GM23338 (cell line): Measurements from ENCODE around the gene ATP10A. TPM values are rescaled to one million over a fixed set of nuclear protein-coding genes. Genes with fewer than 3 reads are reported as not detected.

Experiments
- ATAC-seq: fragments of 200-7000 bp; cut with Tn5 transposase; 3 replicates; pipeline ENCODE4 v1.9.1; 2020
- DNase-seq: peaks from one replicate; pipeline ENCODE4 v3.0.0-alpha.2; 2015; ENCODE audit warnings: low spot score
- H2AFZ ChIP-seq: fragments of 200-600 bp; sonication (generic); 2 replicates; pipeline ENCODE4 v1.8.0; 2016; ENCODE audit warnings: antibody characterized with exemption, mild to moderate bottlenecking, moderate library complexity
- H3F3A ChIP-seq: fragments of 200-600 bp; sonication (generic); replicated peaks from 2 replicates; pipeline ENCODE4 v1.8.0; 2017; ENCODE audit warnings: antibody characterized with exemption, mixed run types, low read depth
- H3K27ac ChIP-seq: fragments of 200-600 bp; sonication (generic); 2 replicates; pipeline ENCODE4 v1.6.1; 2016; ENCODE audit warnings: low read depth
- H3K27me3 ChIP-seq: fragments of 200-600 bp; sonication (generic); 2 replicates; pipeline ENCODE4 v1.8.0; 2016; ENCODE audit warnings: mild to moderate bottlenecking, mixed run types, moderate library complexity; ENCODE audit not compliant: insufficient read depth
- H3K36me3 ChIP-seq: fragments of 200-600 bp; sonication (generic); 2 replicates; pipeline ENCODE4 v1.8.0; 2016; ENCODE audit warnings: mild to moderate bottlenecking; ENCODE audit not compliant: insufficient read depth
- H3K4me1 ChIP-seq: fragments of 200-600 bp; sonication (generic); 2 replicates; pipeline ENCODE4 v1.8.0; 2016; ENCODE audit warnings: mild to moderate bottlenecking, moderate library complexity; ENCODE audit not compliant: insufficient read depth
- H3K4me2 ChIP-seq: fragments of 200-600 bp; sonication (generic); 2 replicates; pipeline ENCODE4 v1.7.1; 2017; ENCODE audit warnings: mixed run types
- H3K4me3 ChIP-seq: fragments of 200-600 bp; sonication (generic); 2 replicates; pipeline ENCODE4 v1.6.1; 2016; ENCODE audit warnings: mixed run types
- H3K79me2 ChIP-seq: fragments of 200-600 bp; sonication (generic); replicated peaks from 2 replicates; pipeline ENCODE4 v1.8.0; 2017; ENCODE audit warnings: mild to moderate bottlenecking; ENCODE audit not compliant: insufficient read depth
- H3K9me2 ChIP-seq: fragments of 200-600 bp; sonication (generic); 2 replicates; pipeline ENCODE4 v1.8.0; 2017; ENCODE audit not compliant: insufficient read depth
- H4K20me1 ChIP-seq: fragments of 200-600 bp; sonication (generic); replicated peaks from 2 replicates; pipeline ENCODE4 v1.8.0; 2017; ENCODE audit warnings: mild to moderate bottlenecking; ENCODE audit not compliant: insufficient read depth
- H3K27ac Mint-ChIP-seq: 2 replicates; pipeline ENCODE4 v1.8.0; 2020; ENCODE audit warnings: inconsistent platforms, mild to moderate bottlenecking, moderate library complexity, mixed read lengths
- H3K27me3 Mint-ChIP-seq: 3 replicates; pipeline ENCODE4 v1.8.0; 2022; ENCODE audit warnings: low read depth, mild to moderate bottlenecking, moderate library complexity, mixed read lengths, inconsistent platforms; ENCODE audit not compliant: insufficient read depth, poor library complexity
- H3K36me3 Mint-ChIP-seq: 3 replicates; pipeline ENCODE4 v1.8.0; 2021; ENCODE audit warnings: low read depth, mild to moderate bottlenecking, inconsistent platforms, moderate library complexity, mixed read lengths
- H3K4me1 Mint-ChIP-seq: 3 replicates; pipeline ENCODE4 v1.8.0; 2020; ENCODE audit warnings: mild to moderate bottlenecking, inconsistent platforms, mixed read lengths
- H3K4me3 Mint-ChIP-seq: 3 replicates; pipeline ENCODE4 v1.8.0; 2021; ENCODE audit warnings: moderate library complexity, mild to moderate bottlenecking, inconsistent platforms, mixed read lengths
- H3K9me3 Mint-ChIP-seq: 3 replicates; pipeline ENCODE4 v1.8.0; 2020; ENCODE audit warnings: moderate library complexity, mild to moderate bottlenecking, inconsistent platforms, mixed read lengths
- CREB1 ChIP-seq: fragments of 250-450 bp; sonication (Bioruptor Pico); IDR thresholded peaks from 2 replicates; pipeline ENCODE4 v1.5.0; 2020; ENCODE audit warnings: low read depth, mild to moderate bottlenecking, moderate library complexity
- EZH2 ChIP-seq: fragments of 200-600 bp; sonication (generic); IDR thresholded peaks from one replicate; pipeline ENCODE4 v1.8.0; 2017; ENCODE audit warnings: antibody characterized with exemption, mild to moderate bottlenecking, low read depth; ENCODE audit not compliant: unreplicated experiment
- EZH2phosphoT487 ChIP-seq: fragments of 200-600 bp; sonication (generic); IDR thresholded peaks from one replicate; pipeline ENCODE4 v1.8.1; 2018; ENCODE audit warnings: antibody characterized with exemption; ENCODE audit not compliant: unreplicated experiment
- JUNB ChIP-seq: IDR thresholded peaks from one replicate; pipeline ENCODE4 v1.6.1; 2016; ENCODE audit warnings: antibody characterized with exemption; ENCODE audit not compliant: unreplicated experiment
- NANOG ChIP-seq: IDR thresholded peaks from 2 replicates; pipeline ENCODE4 v1.6.1; 2016; ENCODE audit warnings: antibody characterized with exemption, borderline replicate concordance
- POLR2AphosphoS5 ChIP-seq: IDR thresholded peaks from 2 replicates; pipeline ENCODE4 v1.6.1; 2016; ENCODE audit warnings: antibody characterized with exemption, low read depth
- STAT1 ChIP-seq: IDR thresholded peaks from one replicate; pipeline ENCODE4 v1.6.1; 2016; ENCODE audit warnings: antibody characterized with exemption; ENCODE audit not compliant: unreplicated experiment
- ZNF114 ChIP-seq: fragments of 250-450 bp; sonication (Bioruptor Pico); IDR thresholded peaks from 2 replicates; pipeline ENCODE4 v1.5.0; 2020; ENCODE audit warnings: mild to moderate bottlenecking, moderate library complexity
- ZNF331 ChIP-seq: fragments of 250-450 bp; sonication (Bioruptor Pico); IDR thresholded peaks from 2 replicates; pipeline ENCODE4 v1.5.0; 2020; ENCODE audit warnings: low read depth, mild to moderate bottlenecking, moderate library complexity
- polyA plus RNA-seq: library from polyadenylated mRNA; unstranded; fragments of >200 nt; fragmentation: Nextera tagmentation; extraction: Ambion mirVana; gene quantifications from 2 replicates; pipeline ENCODE4 v1.2.1, GENCODE V29; 2016
- total RNA-seq: library from RNA; depleted of rRNA; stranded (reverse); fragments of >200 nt; shearing (Covaris generic); gene quantifications from 2 replicates; pipeline ENCODE4 v1.2.3, GENCODE V29; 2014
- TF ChIP-seq, protein P1 (sequence below): IDR thresholded peaks from 2 replicates; pipeline ENCODE4 v1.6.1; 2016; ENCODE audit warnings: antibody characterized with exemption
- TF ChIP-seq, protein P2 (sequence below): IDR thresholded peaks from one replicate; pipeline ENCODE4 v1.6.1; 2018; ENCODE audit warnings: antibody characterized with exemption; ENCODE audit not compliant: unreplicated experiment
- TF ChIP-seq, protein P3 (sequence below), 2 experiments: fragments of 200-600 bp in 1 of 2; sonication (generic) in 1 of 2; conservative IDR thresholded peaks; 2 replicates each; pipeline versions ENCODE4 v1.5.1 to v1.6.1; 2016 to 2017; ENCODE audit warnings: antibody characterized with exemption in 2 of 2, low read depth in 2 of 2, mild to moderate bottlenecking in 2 of 2, moderate library complexity in 1 of 2

ATP10A gene
- total and polyA plus RNA-seq, 2 experiments from 2014 or later = 0.36 to 5.6 TPM

DNA sequence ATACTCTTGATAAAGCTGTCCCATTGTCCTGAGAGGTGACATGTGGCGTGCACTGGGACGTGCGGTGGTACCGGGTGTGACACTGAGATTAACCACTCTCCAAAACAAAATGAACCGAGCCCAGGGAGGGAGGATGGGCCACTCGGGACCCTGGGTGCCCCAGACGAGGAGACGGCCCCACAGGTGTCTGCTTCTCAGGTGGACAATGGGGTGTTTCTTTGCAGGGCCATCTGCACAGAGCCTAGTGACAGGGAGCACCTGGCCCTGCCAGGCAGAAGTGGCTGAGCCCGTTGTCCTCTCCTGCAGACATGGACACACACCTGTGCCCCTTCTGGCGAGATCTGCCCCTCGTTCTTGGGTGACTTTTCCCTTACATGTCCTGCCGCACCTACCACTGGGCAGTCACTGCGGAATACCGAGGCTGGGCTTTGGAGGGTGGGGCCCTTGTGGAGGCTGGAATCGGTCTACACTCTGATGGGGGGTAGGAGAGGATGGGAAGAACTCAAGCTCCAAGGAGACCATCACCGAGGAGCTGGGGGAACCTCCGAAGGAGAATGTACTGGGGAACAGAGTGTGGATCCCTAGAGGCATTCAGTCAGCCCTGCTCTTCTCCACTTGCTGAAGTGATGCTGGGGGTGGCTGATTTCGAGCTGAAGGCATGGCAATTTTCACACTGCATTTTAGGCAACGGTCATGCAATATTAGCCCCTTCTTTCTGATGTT, 153.5 kb downstream of the ATP10A start:
- Mint-ChIP-seq H3K27ac (no peak overlapping the region), H3K4me1 (0 out of 3 replicates have a peak, but pooled peaks cover 4% of the 10 kb centered on the region), H3K27me3 (peaks cover 8% of the 10 kb centered on the region), H3K9me3 (no peaks in the 10 kb centered on the region), H3K4me3 (no peak overlapping the region), H3K36me3 (no peaks in the 10 kb centered on the region)
- Histone ChIP-seq H3K4me1 (no peaks in the 10 kb centered on the region), H4K20me1 (no peaks in the 10 kb centered on the region), H3K4me3 (no peak overlapping the region), H2AFZ (no peak overlapping the region), H3F3A (no peaks in the 10 kb centered on the region), H3K9me2 (no peaks in the 10 kb centered on the region), H3K4me2 (no peak overlapping the region), H3K27ac (no peak overlapping the region), H3K36me3 (no peaks in the 10 kb centered on the region), H3K79me2 (no peaks in the 10 kb centered on the region), H3K27me3 (no peaks in the 10 kb centered on the region)
- ATAC-seq (peak; percentile 19), DNase-seq (no peak)
- TF ChIP-seq, protein P1, sequence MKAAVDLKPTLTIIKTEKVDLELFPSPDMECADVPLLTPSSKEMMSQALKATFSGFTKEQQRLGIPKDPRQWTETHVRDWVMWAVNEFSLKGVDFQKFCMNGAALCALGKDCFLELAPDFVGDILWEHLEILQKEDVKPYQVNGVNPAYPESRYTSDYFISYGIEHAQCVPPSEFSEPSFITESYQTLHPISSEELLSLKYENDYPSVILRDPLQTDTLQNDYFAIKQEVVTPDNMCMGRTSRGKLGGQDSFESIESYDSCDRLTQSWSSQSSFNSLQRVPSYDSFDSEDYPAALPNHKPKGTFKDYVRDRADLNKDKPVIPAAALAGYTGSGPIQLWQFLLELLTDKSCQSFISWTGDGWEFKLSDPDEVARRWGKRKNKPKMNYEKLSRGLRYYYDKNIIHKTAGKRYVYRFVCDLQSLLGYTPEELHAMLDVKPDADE = no peak

DNA sequence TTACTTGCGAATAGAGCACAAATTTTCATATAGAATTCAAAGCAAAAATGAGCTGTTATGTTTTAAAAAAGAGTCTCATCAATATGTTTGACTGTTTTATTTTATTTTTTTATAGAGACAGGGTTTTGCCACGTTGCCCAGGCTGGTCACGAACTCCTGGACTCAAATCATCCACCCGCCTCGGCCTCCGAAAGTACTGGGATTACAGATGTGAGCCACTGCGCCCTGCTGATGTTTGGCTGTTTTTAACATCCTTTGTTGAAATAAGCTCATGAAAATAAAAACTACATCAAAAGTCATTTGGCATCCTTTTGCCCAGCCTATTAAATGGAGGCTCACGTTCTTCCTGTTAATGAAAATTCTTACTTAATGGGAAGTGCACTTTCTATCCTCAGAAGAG, 154.7 kb downstream of the ATP10A start:
- H3K4me1 Mint-ChIP-seq = 0 out of 3 replicates have a peak, but pooled peaks cover 2% of the 10 kb centered on the region
- H3K4me3 Mint-ChIP-seq = no peak overlapping the region
- no peak for ATAC-seq
- Histone ChIP-seq H3K36me3 (no peaks in the 10 kb centered on the region), H3K4me1 (no peaks in the 10 kb centered on the region), H3K27me3 (no peaks in the 10 kb centered on the region), H2AFZ (no peak overlapping the region), H3K79me2 (no peaks in the 10 kb centered on the region), H3K4me2 (no peak overlapping the region), H3K9me2 (no peaks in the 10 kb centered on the region), H4K20me1 (no peaks in the 10 kb centered on the region), H3K27ac (no peak overlapping the region), H3K4me3 (no peak overlapping the region), H3F3A (no peaks in the 10 kb centered on the region)
- no peak overlapping the region for H3K27ac Mint-ChIP-seq
- DNase-seq = no peak
- H3K27me3 Mint-ChIP-seq = peaks cover 8% of the 10 kb centered on the region
- no peaks in the 10 kb centered on the region for H3K36me3 Mint-ChIP-seq
- no peaks in the 10 kb centered on the region for H3K9me3 Mint-ChIP-seq
- TF ChIP-seq POLR2AphosphoS5 = no peak
- no peak for TF ChIP-seq ZNF331 (CRISPR knock-in tag)
- no peak for TF ChIP-seq EZH2
- TF ChIP-seq, protein P1 = no peak
- TF ChIP-seq STAT1 = no peak
- TF ChIP-seq, protein P2, sequence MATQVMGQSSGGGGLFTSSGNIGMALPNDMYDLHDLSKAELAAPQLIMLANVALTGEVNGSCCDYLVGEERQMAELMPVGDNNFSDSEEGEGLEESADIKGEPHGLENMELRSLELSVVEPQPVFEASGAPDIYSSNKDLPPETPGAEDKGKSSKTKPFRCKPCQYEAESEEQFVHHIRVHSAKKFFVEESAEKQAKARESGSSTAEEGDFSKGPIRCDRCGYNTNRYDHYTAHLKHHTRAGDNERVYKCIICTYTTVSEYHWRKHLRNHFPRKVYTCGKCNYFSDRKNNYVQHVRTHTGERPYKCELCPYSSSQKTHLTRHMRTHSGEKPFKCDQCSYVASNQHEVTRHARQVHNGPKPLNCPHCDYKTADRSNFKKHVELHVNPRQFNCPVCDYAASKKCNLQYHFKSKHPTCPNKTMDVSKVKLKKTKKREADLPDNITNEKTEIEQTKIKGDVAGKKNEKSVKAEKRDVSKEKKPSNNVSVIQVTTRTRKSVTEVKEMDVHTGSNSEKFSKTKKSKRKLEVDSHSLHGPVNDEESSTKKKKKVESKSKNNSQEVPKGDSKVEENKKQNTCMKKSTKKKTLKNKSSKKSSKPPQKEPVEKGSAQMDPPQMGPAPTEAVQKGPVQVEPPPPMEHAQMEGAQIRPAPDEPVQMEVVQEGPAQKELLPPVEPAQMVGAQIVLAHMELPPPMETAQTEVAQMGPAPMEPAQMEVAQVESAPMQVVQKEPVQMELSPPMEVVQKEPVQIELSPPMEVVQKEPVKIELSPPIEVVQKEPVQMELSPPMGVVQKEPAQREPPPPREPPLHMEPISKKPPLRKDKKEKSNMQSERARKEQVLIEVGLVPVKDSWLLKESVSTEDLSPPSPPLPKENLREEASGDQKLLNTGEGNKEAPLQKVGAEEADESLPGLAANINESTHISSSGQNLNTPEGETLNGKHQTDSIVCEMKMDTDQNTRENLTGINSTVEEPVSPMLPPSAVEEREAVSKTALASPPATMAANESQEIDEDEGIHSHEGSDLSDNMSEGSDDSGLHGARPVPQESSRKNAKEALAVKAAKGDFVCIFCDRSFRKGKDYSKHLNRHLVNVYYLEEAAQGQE = no peak
- TF ChIP-seq, protein P3, sequence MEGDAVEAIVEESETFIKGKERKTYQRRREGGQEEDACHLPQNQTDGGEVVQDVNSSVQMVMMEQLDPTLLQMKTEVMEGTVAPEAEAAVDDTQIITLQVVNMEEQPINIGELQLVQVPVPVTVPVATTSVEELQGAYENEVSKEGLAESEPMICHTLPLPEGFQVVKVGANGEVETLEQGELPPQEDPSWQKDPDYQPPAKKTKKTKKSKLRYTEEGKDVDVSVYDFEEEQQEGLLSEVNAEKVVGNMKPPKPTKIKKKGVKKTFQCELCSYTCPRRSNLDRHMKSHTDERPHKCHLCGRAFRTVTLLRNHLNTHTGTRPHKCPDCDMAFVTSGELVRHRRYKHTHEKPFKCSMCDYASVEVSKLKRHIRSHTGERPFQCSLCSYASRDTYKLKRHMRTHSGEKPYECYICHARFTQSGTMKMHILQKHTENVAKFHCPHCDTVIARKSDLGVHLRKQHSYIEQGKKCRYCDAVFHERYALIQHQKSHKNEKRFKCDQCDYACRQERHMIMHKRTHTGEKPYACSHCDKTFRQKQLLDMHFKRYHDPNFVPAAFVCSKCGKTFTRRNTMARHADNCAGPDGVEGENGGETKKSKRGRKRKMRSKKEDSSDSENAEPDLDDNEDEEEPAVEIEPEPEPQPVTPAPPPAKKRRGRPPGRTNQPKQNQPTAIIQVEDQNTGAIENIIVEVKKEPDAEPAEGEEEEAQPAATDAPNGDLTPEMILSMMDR (conservative IDR thresholded peaks at IDR 0.05; ENCODE audit: low read depth in 2 of 2) = no peak
- no peak for TF ChIP-seq CREB1
- no peak for TF ChIP-seq JUNB
- no peak for TF ChIP-seq ZNF114
- TF ChIP-seq NANOG = no peak
- no peak for TF ChIP-seq EZH2phosphoT487
